ENCODE results near the gene RPS3. TPM values are rescaled to one million over a fixed set of nuclear protein-coding genes. Genes with fewer than 3 reads are reported as not detected.

RPS3 gene
- total and polyA plus RNA-seq, 9 of the 15 experiments (the other 6 are each of a cell fraction or from before 2014, with no cell fraction given): 2,700 to 5,771 (median 3,679) TPM

DNA sequence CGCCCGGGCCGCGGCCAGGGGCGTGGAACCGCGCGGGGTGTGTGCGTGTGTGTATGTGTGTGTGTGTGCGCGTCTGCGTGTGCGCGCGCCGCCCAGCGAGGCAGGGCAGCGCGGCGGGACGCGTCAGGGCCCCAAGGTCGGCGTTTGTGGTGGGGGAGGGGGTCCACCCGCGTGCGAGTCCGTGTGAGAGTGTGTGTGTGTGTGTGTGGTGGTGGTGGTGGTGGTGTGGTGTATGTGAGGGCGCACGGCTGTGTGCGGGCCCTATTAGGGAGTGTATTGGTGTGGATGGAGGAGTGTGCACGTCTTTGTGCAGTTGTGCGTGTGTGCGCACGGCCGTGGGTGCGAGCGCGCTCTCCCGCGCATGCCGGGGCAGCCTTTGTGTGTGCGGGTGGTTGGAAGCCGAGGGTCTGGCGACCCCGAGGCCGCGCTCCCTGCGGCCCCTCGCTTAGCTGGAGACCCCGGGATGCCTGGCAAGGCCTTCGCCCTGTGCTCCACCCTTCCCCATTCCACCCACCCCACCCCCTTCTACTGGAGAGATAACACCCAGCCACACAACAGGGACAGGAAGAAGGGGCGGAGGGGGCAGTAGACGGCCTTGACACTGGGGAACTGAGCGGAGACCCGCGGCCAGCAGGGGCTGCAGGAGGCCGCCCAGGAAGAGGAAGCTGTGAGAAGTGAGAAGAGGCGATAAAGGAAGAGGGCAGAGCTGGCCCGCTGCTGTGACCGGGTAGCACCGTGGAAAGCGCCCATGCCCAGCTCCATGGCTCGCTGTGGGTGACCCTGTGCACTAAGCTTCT, 47.3 kb upstream of the RPS3 start (continued):
- TF ChIP-seq MCM7 (IDR thresholded peaks at IDR 0.05) (no peak), PCBP1 (IDR thresholded peaks at IDR 0.05; ENCODE audit: low read depth, low read length, poor library complexity, severe bottlenecking) (no peak), HOXB6 (CRISPR knock-in tag; IDR thresholded peaks at IDR 0.05; ENCODE audit: borderline replicate concordance) (no peak), NCOA4 (IDR thresholded peaks at IDR 0.05; ENCODE audit: partially characterized antibody) (no peak), ESRRA (IDR thresholded peaks at IDR 0.05; ENCODE audit: borderline replicate concordance, low read depth) (peak; percentile 15; the same call in 1 of the 2 replicates), ZNF133 (CRISPR knock-in tag; IDR thresholded peaks at IDR 0.05) (no peak), MAFG (tag; conservative IDR thresholded peaks at IDR 0.05) (no peak), NR1H2 (CRISPR knock-in tag; IDR thresholded peaks at IDR 0.05) (no peak), TFAM (CRISPR knock-in tag; conservative IDR thresholded peaks at IDR 0.05) (no peak), ZNF408 (CRISPR knock-in tag; IDR thresholded peaks at IDR 0.05; ENCODE audit: low read depth) (no peak), MYNN (IDR thresholded peaks at IDR 0.05) (peak; percentile 88; the same call in 1 of the 2 replicates), MYNN (CRISPR knock-in tag; IDR thresholded peaks at IDR 0.05) (no peak), MNT (conservative IDR thresholded peaks at IDR 0.05) (peak; percentile 59 to 74; a peak in 3 of 4 replicates), ETV5 (CRISPR knock-in tag; IDR thresholded peaks at IDR 0.05; ENCODE audit: low read depth) (peak; percentile 47; the same call in 1 of the 2 replicates), SMARCE1 (IDR thresholded peaks at IDR 0.05) (0 out of 2 replicates have a peak, but pooled peaks have one; percentile 63), KDM4B (IDR thresholded peaks at IDR 0.05; ENCODE audit: borderline replicate concordance in 2 of 2, low read depth in 1 of 2) (peak in 1 of 2 experiments; percentile 79; a peak in 1 of 4 replicates), MBD2 (IDR thresholded peaks at IDR 0.05; ENCODE audit: borderline replicate concordance, low read depth) (peak; percentile 33; the same call in 1 of the 2 replicates), BRF1 (IDR thresholded peaks at IDR 0.05; ENCODE audit: borderline replicate concordance, extremely low read depth, insufficient read length) (no peak), ARHGAP35 (IDR thresholded peaks at IDR 0.05; ENCODE audit: partially characterized antibody) (peak; percentile 47)
- TF ChIP-seq, protein P1, sequence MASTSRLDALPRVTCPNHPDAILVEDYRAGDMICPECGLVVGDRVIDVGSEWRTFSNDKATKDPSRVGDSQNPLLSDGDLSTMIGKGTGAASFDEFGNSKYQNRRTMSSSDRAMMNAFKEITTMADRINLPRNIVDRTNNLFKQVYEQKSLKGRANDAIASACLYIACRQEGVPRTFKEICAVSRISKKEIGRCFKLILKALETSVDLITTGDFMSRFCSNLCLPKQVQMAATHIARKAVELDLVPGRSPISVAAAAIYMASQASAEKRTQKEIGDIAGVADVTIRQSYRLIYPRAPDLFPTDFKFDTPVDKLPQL (IDR thresholded peaks at IDR 0.05; ENCODE audit: extremely low read depth, insufficient read length): no peak
- TF ChIP-seq, protein P2, sequence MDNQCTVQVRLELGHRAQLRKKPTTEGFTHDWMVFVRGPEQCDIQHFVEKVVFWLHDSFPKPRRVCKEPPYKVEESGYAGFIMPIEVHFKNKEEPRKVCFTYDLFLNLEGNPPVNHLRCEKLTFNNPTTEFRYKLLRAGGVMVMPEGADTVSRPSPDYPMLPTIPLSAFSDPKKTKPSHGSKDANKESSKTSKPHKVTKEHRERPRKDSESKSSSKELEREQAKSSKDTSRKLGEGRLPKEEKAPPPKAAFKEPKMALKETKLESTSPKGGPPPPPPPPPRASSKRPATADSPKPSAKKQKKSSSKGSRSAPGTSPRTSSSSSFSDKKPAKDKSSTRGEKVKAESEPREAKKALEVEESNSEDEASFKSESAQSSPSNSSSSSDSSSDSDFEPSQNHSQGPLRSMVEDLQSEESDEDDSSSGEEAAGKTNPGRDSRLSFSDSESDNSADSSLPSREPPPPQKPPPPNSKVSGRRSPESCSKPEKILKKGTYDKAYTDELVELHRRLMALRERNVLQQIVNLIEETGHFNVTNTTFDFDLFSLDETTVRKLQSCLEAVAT (IDR thresholded peaks at IDR 0.05): peak; percentile 56 to 87; a peak in 3 of 4 replicates

Data from K562 (cell line).